Tibial nerve (tissue), 4 donors: ENCODE measurements around the gene NECAB3.

Experiments used
- EP300 ChIP-seq, 2 donors: sonication (generic); formaldehyde crosslinking; IDR thresholded peaks; one replicate each; pipeline ENCODE4 v1.6.1; 2017; ENCODE audit warnings: antibody characterized with exemption in 2 of 2, mild to moderate bottlenecking in 1 of 2
- POLR2A ChIP-seq, 2 donors: fragments of 450-650 bp; IDR thresholded peaks; one replicate each; pipeline ENCODE4 v1.6.1; 2017; ENCODE audit warnings: antibody characterized with exemption in 2 of 2, mild to moderate bottlenecking in 2 of 2, moderate library complexity in 2 of 2
- TF ChIP-seq, protein P1 (sequence below), 5 experiments: fragments of 200-600 bp in 3 of 5; fragments of 450-650 bp in 2 of 5; sonication (generic) in 3 of 5; IDR thresholded peaks; one replicate each; pipeline ENCODE4 v1.5.1; 2016 to 2019; ENCODE audit warnings: antibody characterized with exemption in 5 of 5, mild to moderate bottlenecking in 3 of 5, moderate library complexity in 2 of 5

- TF ChIP-seq, protein P1, sequence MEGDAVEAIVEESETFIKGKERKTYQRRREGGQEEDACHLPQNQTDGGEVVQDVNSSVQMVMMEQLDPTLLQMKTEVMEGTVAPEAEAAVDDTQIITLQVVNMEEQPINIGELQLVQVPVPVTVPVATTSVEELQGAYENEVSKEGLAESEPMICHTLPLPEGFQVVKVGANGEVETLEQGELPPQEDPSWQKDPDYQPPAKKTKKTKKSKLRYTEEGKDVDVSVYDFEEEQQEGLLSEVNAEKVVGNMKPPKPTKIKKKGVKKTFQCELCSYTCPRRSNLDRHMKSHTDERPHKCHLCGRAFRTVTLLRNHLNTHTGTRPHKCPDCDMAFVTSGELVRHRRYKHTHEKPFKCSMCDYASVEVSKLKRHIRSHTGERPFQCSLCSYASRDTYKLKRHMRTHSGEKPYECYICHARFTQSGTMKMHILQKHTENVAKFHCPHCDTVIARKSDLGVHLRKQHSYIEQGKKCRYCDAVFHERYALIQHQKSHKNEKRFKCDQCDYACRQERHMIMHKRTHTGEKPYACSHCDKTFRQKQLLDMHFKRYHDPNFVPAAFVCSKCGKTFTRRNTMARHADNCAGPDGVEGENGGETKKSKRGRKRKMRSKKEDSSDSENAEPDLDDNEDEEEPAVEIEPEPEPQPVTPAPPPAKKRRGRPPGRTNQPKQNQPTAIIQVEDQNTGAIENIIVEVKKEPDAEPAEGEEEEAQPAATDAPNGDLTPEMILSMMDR (IDR thresholded peaks at IDR 0.05), result no peak
- no peak for TF ChIP-seq POLR2A (IDR thresholded peaks at IDR 0.05)
- no peak for TF ChIP-seq EP300 (IDR thresholded peaks at IDR 0.05)
Observed at GRCh38 chr20:33721391-33722140, 47.3 kb upstream of the NECAB3 start.
